Stimulated activated CD4-positive, alpha-beta T cell treated with anti-CD3 and anti-CD28 coated beads, TNF-alpha, amount 100 ng/mL, for 24 hours (primary cell): ENCODE results near the gene CDH4.
"Not testable (repeated sequence)": the region's sequence is repeated elsewhere in the genome, so short reads cannot be mapped to it uniquely, and the experiment has no call there.

Experiments used
- DNase-seq, 3 experiments: peaks; one replicate each; pipeline ENCODE4 v3.0.0-alpha.2; 2020; ENCODE audit warnings: low read depth in 3 of 3

Gene CDH4

GRCh38 chr20:61957961-61958715, 706.1 kb downstream of the CDH4 start:
- peak in 1 of 3 experiments; percentile 9 for DNase-seq

DNA sequence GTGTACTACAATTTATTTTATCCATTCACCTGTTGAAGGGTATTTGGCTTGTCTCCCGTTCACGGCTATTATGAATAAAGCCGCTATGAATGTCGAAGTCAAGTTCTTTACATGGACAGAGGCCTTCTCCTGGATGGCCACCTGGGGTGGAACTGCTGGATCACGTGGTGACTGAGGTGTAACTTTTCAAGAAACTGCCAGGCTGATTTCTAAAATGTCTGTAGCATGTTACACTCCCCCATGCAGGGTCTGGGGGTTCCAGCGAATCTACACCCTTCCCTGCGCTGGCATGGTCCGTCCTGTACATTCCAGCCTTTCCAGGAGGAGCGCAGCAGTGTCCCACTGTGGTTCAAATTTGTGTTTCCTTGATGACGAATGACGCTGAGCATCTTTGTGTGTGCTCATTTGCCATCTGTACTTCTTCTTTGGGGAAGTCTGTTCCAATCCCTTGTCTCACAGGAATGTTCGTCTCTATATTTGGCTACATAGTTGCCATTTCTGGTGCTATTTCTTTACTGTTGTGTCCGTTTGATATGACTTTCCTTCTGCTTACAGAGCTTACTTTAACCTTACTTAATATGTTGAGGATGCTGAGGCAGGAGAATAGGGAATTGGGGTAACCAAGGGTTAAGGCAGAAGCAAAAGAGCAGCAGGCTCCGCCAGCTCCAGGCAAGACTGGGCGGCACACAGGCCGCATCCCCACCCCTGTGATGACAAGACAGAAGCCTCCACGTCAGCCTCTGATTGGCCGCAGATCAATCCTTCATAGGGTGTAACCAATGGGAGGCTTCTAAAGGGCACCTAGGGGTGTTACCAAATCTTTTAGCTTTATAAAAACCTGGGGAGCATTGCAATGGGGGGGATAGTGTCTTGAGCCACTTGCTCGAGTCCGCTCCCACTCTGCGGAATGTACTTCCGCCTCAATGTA, 707.0 kb downstream of the CDH4 start:
- no peak for DNase-seq

GRCh38 chr20:61960836-61961235, 708.8 kb downstream of the CDH4 start:
- DNase-seq = no peak

DNA sequence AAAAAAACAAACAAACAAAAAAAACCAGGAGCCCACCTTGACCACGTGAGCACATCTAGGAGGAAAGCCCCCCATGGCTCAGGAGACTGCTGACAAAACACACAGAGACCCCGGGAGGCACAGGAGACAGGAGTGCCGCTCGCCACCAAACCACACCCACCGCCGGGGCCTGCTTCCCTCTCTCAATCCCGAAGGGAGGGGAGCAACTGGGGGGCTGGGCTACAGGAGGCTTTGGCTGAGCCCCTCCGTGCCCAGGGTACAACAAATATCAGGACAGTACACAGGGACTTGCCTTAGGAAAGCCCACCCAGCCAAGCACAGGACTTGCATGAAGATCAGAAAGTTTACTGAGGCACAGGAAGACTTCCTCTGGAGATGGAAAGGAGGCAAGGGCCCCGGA, 711.1 kb downstream of the CDH4 start:
- DNase-seq = no peak

- no peak for DNase-seq
These were observed 712.0 kb downstream of the CDH4 start for GRCh38 chr20:61963885-61964674.

- DNase-seq = no peak
These were observed 712.9 kb downstream of the CDH4 start for GRCh38 chr20:61964675-61965605.

DNA sequence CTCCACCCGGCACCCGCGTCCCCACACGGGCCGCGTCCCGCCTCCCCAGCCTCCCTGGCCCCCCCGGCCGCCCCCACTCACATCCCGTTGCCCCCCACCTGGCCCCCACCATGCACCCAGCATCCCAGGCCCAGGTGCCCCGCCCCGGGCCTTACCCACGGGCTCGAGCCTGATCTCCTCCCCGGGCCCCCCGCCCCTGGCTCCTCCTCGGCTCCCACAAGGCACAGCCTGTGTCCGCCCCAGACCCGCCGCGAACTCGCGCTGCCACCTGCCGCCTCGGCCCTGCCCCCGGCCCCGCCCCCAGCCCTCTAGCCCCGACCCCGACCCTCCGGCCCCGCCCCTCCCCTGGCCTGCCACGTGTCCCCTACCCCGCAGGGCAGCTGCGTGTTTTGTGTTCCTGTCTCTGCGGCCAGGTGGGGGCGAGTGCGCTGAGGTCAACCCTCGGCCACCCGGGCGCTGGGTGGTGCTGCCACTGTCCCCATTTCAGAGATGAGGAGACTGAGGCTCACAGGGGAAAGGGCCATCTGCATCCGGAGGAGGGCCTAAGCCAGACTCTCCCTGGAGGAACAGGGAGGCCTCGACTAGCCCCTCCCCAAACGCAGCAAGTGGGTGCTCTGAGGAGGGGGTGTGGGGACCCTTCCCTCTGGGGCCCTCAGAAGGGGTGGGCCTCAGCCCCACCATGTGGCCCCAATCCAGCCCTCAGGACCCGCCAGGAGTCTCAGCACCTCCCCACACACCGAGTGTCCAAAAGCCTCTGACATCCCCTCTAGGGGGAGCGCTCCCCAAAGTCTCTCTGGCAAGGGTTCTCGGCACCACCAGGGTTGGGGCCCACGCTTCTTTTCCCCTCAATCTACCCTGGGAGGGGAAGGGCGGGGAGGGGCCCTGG, 713.8 kb downstream of the CDH4 start:
- DNase-seq = no peak

DNA sequence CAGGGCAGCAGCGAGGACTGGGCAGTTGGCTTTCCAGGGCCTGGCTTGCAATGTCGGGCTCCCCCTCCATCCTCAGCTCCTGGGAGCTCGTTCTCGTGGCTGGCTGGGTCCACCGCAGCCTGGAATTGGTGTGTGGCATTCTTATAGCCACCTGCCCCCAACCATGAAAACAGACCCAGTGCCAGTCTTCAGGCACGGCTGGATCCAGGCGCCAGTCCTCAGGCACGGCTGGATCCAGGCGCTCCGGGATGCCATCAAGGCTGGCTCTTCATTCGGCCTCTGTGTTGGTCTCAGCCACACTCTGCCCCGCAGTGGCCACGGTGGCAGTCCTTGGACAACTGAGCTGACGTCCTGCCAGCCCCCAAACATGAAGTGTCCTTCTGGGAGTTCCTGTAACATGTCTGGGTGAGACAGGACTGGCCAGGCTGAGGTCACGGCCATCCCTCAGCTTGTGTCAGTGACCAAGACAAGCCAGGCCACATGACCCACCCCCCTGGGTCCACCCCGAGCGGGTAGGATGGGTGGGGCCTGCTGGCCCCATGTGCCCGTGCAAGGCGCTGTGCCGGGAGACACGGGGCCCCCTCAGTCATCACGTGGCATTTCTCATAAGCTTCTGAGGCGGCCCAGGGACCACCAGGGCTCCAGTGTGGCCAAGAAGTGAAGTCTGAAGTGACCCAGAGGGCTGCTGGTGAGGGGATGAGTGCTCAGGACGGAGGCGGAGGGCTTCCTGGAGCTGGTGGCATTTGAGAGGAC, 714.6 kb downstream of the CDH4 start:
- DNase-seq = no peak

- DNase-seq = no peak
These were observed 715.2 kb downstream of the CDH4 start for GRCh38 chr20:61967300-61967699.

- no peak for DNase-seq
These were observed 716.2 kb downstream of the CDH4 start for GRCh38 chr20:61968036-61968810.

DNA sequence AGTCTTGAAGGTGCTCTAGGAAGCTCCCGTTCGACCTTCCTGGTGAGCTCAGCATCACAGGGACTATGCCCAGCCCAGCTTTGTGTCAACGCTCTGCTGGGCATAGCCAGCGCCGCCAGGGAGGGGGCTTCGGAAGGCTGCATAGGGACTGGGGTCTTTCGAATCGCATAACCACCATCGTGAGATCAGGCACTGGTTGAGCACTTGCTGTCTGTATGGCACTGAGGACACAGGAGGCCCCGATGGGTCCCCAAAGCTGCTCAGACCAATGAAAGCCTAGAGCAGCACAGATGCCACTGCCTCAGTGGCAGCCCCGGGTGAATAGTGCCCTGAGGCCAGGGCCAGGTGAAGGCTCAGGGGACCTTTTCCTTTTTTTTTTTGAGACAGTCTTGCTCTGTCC, 716.9 kb downstream of the CDH4 start:
- DNase-seq = no peak

DNA sequence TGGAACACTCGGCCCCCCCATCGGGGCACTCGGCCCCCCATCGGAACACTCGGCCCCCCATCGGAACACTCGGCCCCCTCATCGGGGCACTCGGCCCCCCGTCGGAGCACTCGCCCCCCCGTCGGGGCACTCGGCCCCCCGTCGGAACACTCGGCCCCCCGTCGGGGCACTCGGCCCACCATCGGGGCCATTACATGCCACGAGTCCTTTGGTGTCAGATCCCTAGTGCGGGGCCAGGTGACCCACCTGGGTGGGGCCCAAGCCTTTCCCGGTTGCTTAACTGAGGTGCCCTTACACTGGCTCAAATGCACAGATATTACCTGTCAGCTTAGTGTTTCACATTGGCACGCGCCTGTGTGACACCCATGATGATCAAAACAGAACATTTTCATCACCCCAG, 717.7 kb downstream of the CDH4 start:
- no peak for DNase-seq

DNA sequence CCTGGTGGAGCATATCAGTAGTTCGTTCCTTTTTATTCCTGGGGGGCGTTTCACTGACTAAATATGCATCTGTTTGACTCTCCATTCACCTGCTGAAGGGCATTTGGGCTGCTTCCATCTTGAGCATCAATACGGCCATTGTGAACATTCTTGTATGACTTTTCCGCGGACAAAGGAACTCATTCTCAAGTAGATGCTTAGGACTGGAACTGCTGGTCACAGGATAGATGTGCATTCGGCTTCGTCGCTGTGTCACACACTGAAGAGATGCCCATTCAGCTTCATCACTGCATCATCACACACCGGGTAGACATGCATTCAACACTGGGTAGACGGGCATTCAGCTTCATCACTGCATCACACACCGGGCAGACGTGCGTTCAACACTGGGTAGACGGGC, 718.3 kb downstream of the CDH4 start:
- DNase-seq = no peak

DNA sequence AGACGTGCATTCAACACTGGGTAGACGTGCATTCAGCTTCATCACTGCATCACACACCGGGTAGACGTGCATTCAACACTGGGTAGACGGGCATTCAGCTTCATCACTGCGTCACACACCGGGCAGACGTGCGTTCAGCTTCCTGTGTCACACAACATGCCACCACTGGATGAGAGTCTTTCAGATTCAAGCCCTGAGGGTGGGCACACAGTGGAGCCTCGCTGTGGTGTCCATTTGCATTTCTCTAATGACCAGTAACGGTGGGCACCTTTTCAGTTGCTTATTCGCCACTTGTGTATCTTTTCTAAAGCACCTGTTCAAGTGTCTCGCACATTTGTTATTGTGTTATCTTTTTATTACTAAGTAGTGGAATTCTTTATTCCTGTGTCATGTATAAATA, 719.5 kb downstream of the CDH4 start:
- DNase-seq = not testable (repeated sequence)

GRCh38 chr20:61972636-61973508, 720.8 kb downstream of the CDH4 start:
- DNase-seq = no peak

- no peak for DNase-seq
These were observed 721.7 kb downstream of the CDH4 start for GRCh38 chr20:61973515-61974356.

GRCh38 chr20:61974357-61974665, 722.2 kb downstream of the CDH4 start:
- DNase-seq = no peak
